ENCODE measurements around the gene DMPK.
"Not testable (repeated sequence)": the region's sequence is repeated elsewhere in the genome, so short reads cannot be mapped to it uniquely, and the experiment has no call there.

The DMPK gene

GRCh38 chr19:45816236-45817009 is 34.1 kb upstream of the DMPK start:
- intact Hi-C loops (cut with DNase I): no loop called here
- DNase-seq: no peak

GRCh38 chr19:45815481-45816216 is 33.4 kb upstream of the DMPK start:
- intact Hi-C loops (cut with DNase I): no loop called here
- DNase-seq: peak in 1 of 42 donors; percentile 40

- intact Hi-C loops (cut with DNase I): no loop called here
- DNase-seq: no peak
Measured at GRCh38 chr19:45814851-45815480, 32.7 kb upstream of the DMPK start, which contains the start of gene RSPH6A. RSPH6A (minus strand) TSS chr19:45815308; CDS start chr19:45815176, 132 bp downstream.

- peak in 3 of 42 donors; percentile 20 to 35 (median 34) for DNase-seq
- intact Hi-C loops (cut with DNase I): no loop called here
Measured at GRCh38 chr19:45814166-45814780, 32.0 kb upstream of the DMPK start.

- no peak for DNase-seq
- intact Hi-C loops (cut with DNase I): no loop called here
Measured at GRCh38 chr19:45812297-45812696, 30.0 kb upstream of the DMPK start.

GRCh38 chr19:45809643-45810159 is 27.4 kb upstream of the DMPK start:
- no peak for DNase-seq
- intact Hi-C loops (cut with DNase I): no loop called here

- no peak for DNase-seq
- intact Hi-C loops (cut with DNase I): no loop called here
Measured at GRCh38 chr19:45805719-45806118, 23.4 kb upstream of the DMPK start.

- intact Hi-C loops (cut with DNase I): no loop called here
- no peak for DNase-seq
Measured at GRCh38 chr19:45804959-45805230, 22.6 kb upstream of the DMPK start.

GRCh38 chr19:45804140-45804958 is 22.1 kb upstream of the DMPK start:
- no peak for DNase-seq

GRCh38 chr19:45801603-45802175 is 19.4 kb upstream of the DMPK start:
- intact Hi-C loops (cut with DNase I): no loop called here
- DNase-seq: no peak

More at GRCh38 chr19:45804140-45804958, 22.1 kb upstream of the DMPK start:
- intact Hi-C loops (cut with DNase I): no loop called here

- intact Hi-C loops (cut with DNase I): no loop called here
- no peak for DNase-seq
Measured at GRCh38 chr19:45800070-45800553, 17.8 kb upstream of the DMPK start.

- DNase-seq: not testable (repeated sequence)
- intact Hi-C loops (cut with DNase I): loop anchor here (2.0 kb wide), 1 partner anchor 31 kb away; the partner anchor contains the start of gene SIX5
Measured at GRCh38 chr19:45799541-45799940, 17.3 kb upstream of the DMPK start.

- DNase-seq: peak in 38 of 42 donors; percentile 34 to 87 (median 64)
- intact Hi-C loops (cut with DNase I): loop anchor here (2.0 kb wide), 1 partner anchor 30 kb away; the partner anchor contains the start of gene SIX5
Measured at GRCh38 chr19:45798995-45799517, 16.8 kb upstream of the DMPK start.

GRCh38 chr19:45794627-45795026 is 12.3 kb upstream of the DMPK start:
- no peak for DNase-seq
- intact Hi-C loops (cut with DNase I): no loop called here

- intact Hi-C loops (cut with DNase I): no loop called here
- no peak for DNase-seq
Measured at GRCh38 chr19:45793876-45794275, 11.6 kb upstream of the DMPK start.

- intact Hi-C loops (cut with DNase I): no loop called here
- DNase-seq: no peak
Measured at GRCh38 chr19:45793178-45793564, 10.9 kb upstream of the DMPK start.

- DNase-seq: peak; percentile 99 to 100 (median 100)
- intact Hi-C loops (cut with DNase I): no loop called here
Measured at GRCh38 chr19:45792470-45793177, 10.3 kb upstream of the DMPK start, which contains the start of gene DMWD. DMWD (minus strand) TSS chr19:45792845; CDS start chr19:45792756, 89 bp downstream.

All from head of caudate nucleus (tissue), 42 donors.